Bronchial epithelial cell (primary cell): ENCODE data around the gene LCOR. TPM values are rescaled to one million over a fixed set of nuclear protein-coding genes. Genes with fewer than 3 reads are reported as not detected.

Source experiments
- DNase-seq: peaks from one replicate; pipeline ENCODE4 v3.0.0-alpha.2; 2010; ENCODE audit warnings: low read depth
- FAIRE-seq: peaks from 2 replicates; lab custom pipeline; 2011; peaks lifted over from hg19 to GRCh38; lab: Jason Lieb, UNC
- H3K27me3 ChIP-seq: 2 replicates; pipeline ENCODE4 v1.5.1; 2011; ENCODE audit warnings: low read length; ENCODE audit not compliant: control insufficient read depth, insufficient read depth
- H3K36me3 ChIP-seq: 2 replicates; pipeline ENCODE4 v1.5.1; 2011; ENCODE audit warnings: low read length; ENCODE audit not compliant: control insufficient read depth, insufficient read depth
- H3K4me3 ChIP-seq: 2 replicates; pipeline ENCODE4 v1.5.1; 2011; ENCODE audit warnings: mild to moderate bottlenecking, low read depth, low read length, control low read depth
- total RNA-seq: library from RNA; depleted of rRNA; stranded (reverse); fragments of >200 nt; gene quantifications from 2 replicates; pipeline ENCODE4 v1.2.1, GENCODE V29; 2014
- TF ChIP-seq, protein P1 (sequence below): IDR thresholded peaks from 2 replicates; pipeline ENCODE4 v1.5.1; 2011; ENCODE audit warnings: mild to moderate bottlenecking, moderate library complexity, low read length, control low read depth, inconsistent platforms; ENCODE audit not compliant: insufficient read depth, severe bottlenecking

The LCOR gene
- total RNA-seq, 1 donor from 2014 or later = 29.5 TPM

DNA sequence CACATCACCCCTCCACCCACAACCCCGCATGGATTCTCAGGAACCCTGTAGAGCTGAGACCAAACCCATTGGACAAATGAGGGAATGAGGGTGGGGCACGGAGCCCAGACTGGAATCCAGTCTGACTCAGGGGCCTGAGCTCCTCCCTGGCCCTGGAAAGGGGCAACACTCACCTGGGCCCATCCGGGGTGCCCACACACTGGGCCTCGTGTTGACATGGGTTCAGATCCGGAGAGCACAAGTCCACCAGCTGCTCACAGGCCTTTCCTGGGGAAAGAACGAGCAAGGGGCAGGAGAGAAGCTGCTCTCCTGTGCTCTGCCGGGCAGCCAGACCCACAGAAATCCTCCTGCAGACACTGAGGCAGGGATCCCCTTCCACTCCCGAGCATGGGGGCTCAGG is 181.5 kb downstream of the LCOR start:
- Histone ChIP-seq H3K27me3 (peaks cover 1% of the 10 kb centered on the region), H3K36me3 (no peaks in the 10 kb centered on the region), H3K4me3 (no peak overlapping the region)
- TF ChIP-seq, protein P1, sequence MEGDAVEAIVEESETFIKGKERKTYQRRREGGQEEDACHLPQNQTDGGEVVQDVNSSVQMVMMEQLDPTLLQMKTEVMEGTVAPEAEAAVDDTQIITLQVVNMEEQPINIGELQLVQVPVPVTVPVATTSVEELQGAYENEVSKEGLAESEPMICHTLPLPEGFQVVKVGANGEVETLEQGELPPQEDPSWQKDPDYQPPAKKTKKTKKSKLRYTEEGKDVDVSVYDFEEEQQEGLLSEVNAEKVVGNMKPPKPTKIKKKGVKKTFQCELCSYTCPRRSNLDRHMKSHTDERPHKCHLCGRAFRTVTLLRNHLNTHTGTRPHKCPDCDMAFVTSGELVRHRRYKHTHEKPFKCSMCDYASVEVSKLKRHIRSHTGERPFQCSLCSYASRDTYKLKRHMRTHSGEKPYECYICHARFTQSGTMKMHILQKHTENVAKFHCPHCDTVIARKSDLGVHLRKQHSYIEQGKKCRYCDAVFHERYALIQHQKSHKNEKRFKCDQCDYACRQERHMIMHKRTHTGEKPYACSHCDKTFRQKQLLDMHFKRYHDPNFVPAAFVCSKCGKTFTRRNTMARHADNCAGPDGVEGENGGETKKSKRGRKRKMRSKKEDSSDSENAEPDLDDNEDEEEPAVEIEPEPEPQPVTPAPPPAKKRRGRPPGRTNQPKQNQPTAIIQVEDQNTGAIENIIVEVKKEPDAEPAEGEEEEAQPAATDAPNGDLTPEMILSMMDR = no peak
- DNase-seq = no peak
- FAIRE-seq = no peak

DNA sequence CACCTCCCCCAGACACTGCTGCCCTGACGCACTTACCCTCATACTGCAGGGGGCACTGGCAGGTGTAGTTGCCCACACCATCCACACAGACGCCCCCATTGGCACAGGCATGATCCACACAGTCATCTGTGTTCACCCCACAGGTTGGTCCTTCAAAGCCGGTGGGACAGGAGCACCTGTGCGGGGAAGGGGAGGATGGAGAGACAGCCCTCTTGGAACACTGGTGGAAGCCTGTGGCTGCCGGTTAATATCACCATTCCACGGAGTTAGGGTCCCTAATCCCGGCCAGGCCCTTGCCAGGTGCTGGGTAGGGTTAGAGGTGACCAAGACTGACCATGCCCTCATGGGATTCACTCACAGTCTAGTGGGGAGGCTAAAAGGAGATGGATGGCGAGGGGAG is 181.9 kb downstream of the LCOR start:
- FAIRE-seq (no peak), DNase-seq (no peak)
- H3K27me3 ChIP-seq = peaks cover 1% of the 10 kb centered on the region
- H3K36me3 ChIP-seq = no peaks in the 10 kb centered on the region
- TF ChIP-seq, protein P1 = no peak
- H3K4me3 ChIP-seq = no peak overlapping the region

GRCh38 chr10:97015240-97015639 is 183.1 kb downstream of the LCOR start:
- no peak overlapping the region for H3K4me3 ChIP-seq
- no peak for FAIRE-seq
- no peak for DNase-seq
- no peaks in the 10 kb centered on the region for H3K36me3 ChIP-seq
- H3K27me3 ChIP-seq = peaks cover 1% of the 10 kb centered on the region
- TF ChIP-seq, protein P1 = no peak

- TF ChIP-seq, protein P1 = no peak
Measured at GRCh38 chr10:97016728-97017473, 184.8 kb downstream of the LCOR start.

GRCh38 chr10:97017474-97017903 is 185.4 kb downstream of the LCOR start:
- no peak for FAIRE-seq
- DNase-seq = no peak
- no peaks in the 10 kb centered on the region for H3K36me3 ChIP-seq
- no peak overlapping the region for H3K4me3 ChIP-seq
- H3K27me3 ChIP-seq = no peaks in the 10 kb centered on the region
- TF ChIP-seq, protein P1 = no peak

More at GRCh38 chr10:97016728-97017473, 184.8 kb downstream of the LCOR start:
- H3K36me3 ChIP-seq = no peaks in the 10 kb centered on the region
- FAIRE-seq (no peak), DNase-seq (no peak)
- no peak overlapping the region for H3K4me3 ChIP-seq
- no peaks in the 10 kb centered on the region for H3K27me3 ChIP-seq
